NCI-H2171 (cell line): ENCODE data around the gene MRAP2.

Experiments
- DNase-seq: peaks from one replicate; lab custom pipeline; 2025; lab: John Stamatoyannopoulos, UW

Gene MRAP2

DNA sequence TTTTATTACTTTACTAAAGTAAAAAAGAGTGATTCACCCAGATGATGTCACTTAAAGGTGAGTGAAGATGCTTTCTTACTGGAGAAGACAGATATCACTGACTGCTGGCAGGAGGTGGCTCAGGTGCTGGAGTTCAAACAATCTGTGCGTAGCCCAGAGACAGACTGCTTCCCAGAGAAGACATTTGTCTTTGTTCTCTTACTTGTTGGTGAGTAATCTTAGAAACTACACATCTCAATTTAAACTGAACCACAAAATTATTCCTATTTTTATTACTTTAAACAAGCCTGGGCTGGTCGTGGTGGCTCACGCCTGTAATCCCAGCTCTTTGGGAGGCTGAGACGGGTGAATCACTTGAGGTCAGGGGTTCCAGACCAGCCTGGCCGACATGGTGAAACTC is 101.7 kb downstream of the MRAP2 start:
- no peak for DNase-seq

DNA sequence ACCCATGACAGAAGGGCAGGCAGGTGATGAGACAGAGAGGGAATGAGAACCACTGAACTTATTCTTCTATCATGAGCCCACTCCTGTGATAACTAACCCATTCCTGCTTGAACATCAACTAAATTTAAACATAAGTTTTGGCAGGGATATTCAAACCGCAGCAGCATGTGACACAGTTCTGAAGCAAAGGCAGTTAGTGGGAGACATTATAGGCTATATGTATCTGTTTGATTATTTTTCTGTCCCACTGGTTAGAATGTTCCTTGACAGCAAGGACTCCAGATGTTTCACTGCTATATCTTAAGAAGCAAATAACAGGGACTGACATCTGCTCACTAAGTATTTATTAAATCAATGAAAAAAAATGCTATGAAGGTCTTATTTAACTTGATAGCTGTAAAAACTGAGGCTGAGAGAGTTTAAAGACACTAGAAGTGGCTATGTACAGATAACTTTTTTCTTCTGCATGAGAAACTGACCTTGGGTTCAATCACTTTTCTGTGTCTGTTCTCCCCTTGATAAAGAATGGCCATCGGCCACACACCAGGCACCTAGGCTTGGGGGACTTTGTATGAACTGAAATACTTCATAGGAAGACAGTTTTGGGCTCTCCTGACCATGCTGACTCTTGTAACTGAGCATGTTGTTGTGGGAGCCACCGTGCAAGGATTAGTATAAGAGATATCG is 102.9 kb downstream of the MRAP2 start:
- DNase-seq = no peak

DNA sequence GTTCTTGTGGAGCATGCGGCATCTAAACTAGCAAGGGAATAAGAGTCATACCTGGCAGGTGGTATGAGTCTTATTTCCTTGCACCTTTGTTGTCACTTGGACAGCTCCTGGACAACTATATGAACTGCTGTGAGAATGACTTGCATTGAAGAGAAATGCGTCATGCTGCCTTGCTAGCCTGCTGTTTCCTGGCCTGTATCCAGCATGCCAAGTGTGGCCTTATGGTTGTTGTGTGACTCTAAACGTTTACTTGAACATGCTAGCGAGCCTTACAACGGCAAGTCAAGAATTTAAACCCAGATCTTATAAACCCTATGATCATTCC is 103.4 kb downstream of the MRAP2 start:
- DNase-seq = peak; percentile 77

DNA sequence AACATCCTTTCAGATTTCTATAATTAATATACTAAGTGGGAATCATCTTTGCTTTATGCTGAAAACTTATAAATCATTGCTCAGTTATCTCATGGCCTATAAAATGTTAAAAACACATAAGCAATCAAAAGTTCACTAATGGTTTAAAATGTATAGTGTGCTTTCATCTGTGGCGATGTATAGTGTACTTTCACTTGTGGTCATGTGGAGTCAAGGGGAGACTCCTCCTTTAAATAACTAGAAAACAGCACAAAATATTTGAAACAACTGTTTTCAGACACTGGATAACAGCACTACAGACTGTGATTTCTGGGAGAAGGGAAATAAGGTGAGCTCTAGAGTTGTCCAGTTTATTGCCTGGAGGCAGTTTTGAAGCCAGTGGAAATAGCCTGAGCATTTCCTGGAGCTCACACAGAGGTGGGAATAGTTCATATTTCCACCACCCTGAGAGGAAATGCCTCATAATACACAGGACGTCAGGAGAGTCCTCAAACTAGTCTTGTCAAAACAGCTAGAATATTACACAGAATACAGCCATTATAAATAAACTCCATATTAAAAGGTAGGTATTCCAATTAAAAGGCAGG is 104.5 kb downstream of the MRAP2 start:
- no peak for DNase-seq

DNA sequence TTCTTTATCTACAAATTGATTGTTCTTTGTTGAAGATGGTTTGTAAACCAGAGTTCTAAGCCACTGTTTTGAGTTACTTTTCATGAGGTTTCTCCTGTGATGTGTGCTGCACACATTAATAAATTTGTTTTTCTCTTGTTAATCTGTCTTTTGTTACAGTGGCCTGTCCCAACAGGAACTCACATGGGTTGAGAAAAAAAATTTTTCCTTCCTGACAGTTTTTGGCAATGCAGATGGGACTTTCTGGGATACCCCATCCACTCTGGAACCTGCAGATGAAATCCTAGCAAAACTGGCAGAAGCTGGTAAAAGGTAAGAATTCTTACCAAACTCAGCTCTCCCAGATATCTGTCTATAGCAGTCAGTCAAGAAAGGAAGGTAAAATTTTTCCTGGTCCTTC is 105.7 kb downstream of the MRAP2 start:
- DNase-seq = no peak
